K562 (cell line): ENCODE results near the gene SORBS2. TPM values are rescaled to one million over a fixed set of nuclear protein-coding genes. Genes with fewer than 3 reads are reported as not detected.
A peak's percentile ranks its signal among the peaks of the same experiment; 100 is the strongest.

Experiments used
- CXXC5 ChIP-seq: fragments of 250-450 bp; sonication (Bioruptor Pico); IDR thresholded peaks from 2 replicates; pipeline ENCODE4 v1.8.0; 2022; ENCODE audit warnings: inconsistent platforms, mild to moderate bottlenecking, moderate library complexity
- E2F3 ChIP-seq: fragments of 250-450 bp; sonication (Bioruptor Pico); IDR thresholded peaks from 2 replicates; pipeline ENCODE4 v1.4.0; 2020; ENCODE audit warnings: mild to moderate bottlenecking
- GATA2 ChIP-seq: sonication (generic); formaldehyde crosslinking; IDR thresholded peaks from 2 replicates; pipeline ENCODE4 v1.4.0; 2020; ENCODE audit warnings: mild to moderate bottlenecking, missing genetic modification reagents
- HDGF ChIP-seq: fragments of 450-650 bp; IDR thresholded peaks from 2 replicates; pipeline ENCODE4 v1.6.1; 2016
- HNRNPH1 ChIP-seq: fragments of 200-400 bp; formaldehyde crosslinking; optimal IDR thresholded peaks from 2 replicates; pipeline ENCODE3; 2017; ENCODE audit warnings: low read depth, mild to moderate bottlenecking, low read length, moderate library complexity
- HNRNPK ChIP-seq: fragments of 200-400 bp; formaldehyde crosslinking; IDR thresholded peaks from one replicate; pipeline ENCODE4 v1.6.1; 2018; ENCODE audit warnings: mild to moderate bottlenecking, low read depth, low read length; ENCODE audit not compliant: poor library complexity, severe bottlenecking
- HOXB6 ChIP-seq: fragments of 250-450 bp; sonication (Bioruptor Pico); IDR thresholded peaks from 2 replicates; pipeline ENCODE4 v1.5.1; 2022; ENCODE audit warnings: mild to moderate bottlenecking, borderline replicate concordance
- MAX ChIP-seq: sonication (generic); formaldehyde crosslinking; IDR thresholded peaks from 2 replicates; pipeline ENCODE4 v1.9.0; 2022; ENCODE audit warnings: mild to moderate bottlenecking, missing genetic modification reagents
- MCM3 ChIP-seq: fragments of 450-650 bp; IDR thresholded peaks from 2 replicates; pipeline ENCODE4 v1.6.1; 2016
- NCOA2 ChIP-seq, 2 experiments: fragments of 450-650 bp; IDR thresholded peaks; 2 replicates each; pipeline ENCODE4 v1.6.1; 2018; ENCODE audit warnings: mild to moderate bottlenecking in 2 of 2, moderate library complexity in 1 of 2; ENCODE audit not compliant: partially characterized antibody in 2 of 2
- NFRKB ChIP-seq: fragments of 450-650 bp; IDR thresholded peaks from 2 replicates; pipeline ENCODE4 v1.6.1; 2016; ENCODE audit warnings: low read depth
- NONO ChIP-seq, 2 experiments: fragments of 200-400 bp in 1 of 2; fragments of 450-650 bp in 1 of 2; formaldehyde crosslinking in 1 of 2; IDR thresholded peaks; 2 replicates each; pipeline ENCODE4 v1.6.1; 2017; ENCODE audit warnings: low read depth in 2 of 2, mild to moderate bottlenecking in 2 of 2, moderate library complexity in 2 of 2, low read length in 1 of 2
- POLR2B ChIP-seq: fragments of 450-650 bp; IDR thresholded peaks from 2 replicates; pipeline ENCODE4 v1.6.1; 2018; ENCODE audit warnings: low read depth; ENCODE audit not compliant: partially characterized antibody
- POLR3G ChIP-seq: IDR thresholded peaks from 2 replicates; pipeline ENCODE4 v1.6.1; 2011; ENCODE audit not compliant: insufficient read length, insufficient replicate concordance; ENCODE audit errors: extremely low read depth
- RFX7 ChIP-seq: fragments of 250-450 bp; sonication (Bioruptor Pico); IDR thresholded peaks from 2 replicates; pipeline ENCODE4 v1.5.1; 2021; ENCODE audit warnings: mild to moderate bottlenecking
- RUNX1 ChIP-seq: sonication (generic); IDR thresholded peaks from 2 replicates; pipeline ENCODE4 v1.6.1; 2016; ENCODE audit warnings: antibody characterized with exemption, low read depth
- SMAD4 ChIP-seq: fragments of 250-450 bp; sonication (Bioruptor Pico); conservative IDR thresholded peaks from 2 replicates; pipeline ENCODE4 v1.8.0; 2021; ENCODE audit warnings: inconsistent platforms, mild to moderate bottlenecking, moderate library complexity
- THRB ChIP-seq: fragments of 450-650 bp; formaldehyde crosslinking; conservative IDR thresholded peaks from 2 replicates; pipeline ENCODE4 v1.4.0; 2022; ENCODE audit warnings: mild to moderate bottlenecking, missing genetic modification characterization
- ZMIZ1 ChIP-seq, 2 experiments: fragments of 150-350 bp in 1 of 2; IDR thresholded peaks; 2 replicates each; pipeline ENCODE4 v1.6.1; 2012 to 2016; ENCODE audit warnings: low read depth in 2 of 2, low read length in 2 of 2, mild to moderate bottlenecking in 1 of 2, moderate library complexity in 1 of 2
- ZNF589 ChIP-seq: fragments of 200-800 bp; sonication (Bioruptor generic); IDR thresholded peaks from 2 replicates; pipeline ENCODE4 v1.6.1; 2016; ENCODE audit warnings: low read depth, missing genetic modification characterization, missing compliant biosample characterization
- polyA plus RNA-seq, 8 experiments: library from polyadenylated mRNA; depleted of rRNA in 4 of 8; stranded (reverse) in 5 of 8; unstranded in 3 of 8; fragments of >200 nt; fragmentation: Nextera tagmentation in 2 of 8; fragmentation: Illumina TruSeq in 1 of 8; extraction: Ambion mirVana in 2 of 8; extraction: Trizol in 1 of 8; gene quantifications; 2 replicates each; pipeline versions ENCODE4 v1.2.1 to v1.2.3, GENCODE V29; 2011 to 2014; ENCODE audit warnings: inconsistent platforms in 1 of 8, missing spikeins in 1 of 8
- total RNA-seq, 7 experiments: library from RNA; depleted of rRNA in 6 of 7; stranded (reverse); fragments of >200 nt in 6 of 7; fragmentation: Illumina TruSeq in 2 of 7; extraction: Trizol in 2 of 7; gene quantifications; 2 replicates each; pipeline versions ENCODE4 v1.2.1 to v1.2.3, GENCODE V29; 2011 to 2021; ENCODE audit warnings: low replicate concordance in 1 of 7
- TF ChIP-seq, protein P1 (sequence below), 3 experiments: fragments of 200-800 bp in 1 of 3; sonication (Bioruptor generic) in 1 of 3; sonication (generic) in 1 of 3; formaldehyde crosslinking in 1 of 3; IDR thresholded peaks; 2 replicates each; pipeline versions ENCODE4 v1.6.1 to v1.8.0; 2016 to 2022; ENCODE audit warnings: mild to moderate bottlenecking in 2 of 3, missing compliant biosample characterization in 2 of 3, missing genetic modification characterization in 2 of 3, missing genetic modification reagents in 1 of 3
- TF ChIP-seq, protein P2 (sequence below): fragments of 450-650 bp; IDR thresholded peaks from 2 replicates; pipeline ENCODE4 v1.6.1; 2016

SORBS2 gene
- total and polyA plus RNA-seq, 9 of the 15 experiments (the other 6 are each of a cell fraction or from before 2014, with no cell fraction given) = 0.29 TPM; not detected in 8

DNA sequence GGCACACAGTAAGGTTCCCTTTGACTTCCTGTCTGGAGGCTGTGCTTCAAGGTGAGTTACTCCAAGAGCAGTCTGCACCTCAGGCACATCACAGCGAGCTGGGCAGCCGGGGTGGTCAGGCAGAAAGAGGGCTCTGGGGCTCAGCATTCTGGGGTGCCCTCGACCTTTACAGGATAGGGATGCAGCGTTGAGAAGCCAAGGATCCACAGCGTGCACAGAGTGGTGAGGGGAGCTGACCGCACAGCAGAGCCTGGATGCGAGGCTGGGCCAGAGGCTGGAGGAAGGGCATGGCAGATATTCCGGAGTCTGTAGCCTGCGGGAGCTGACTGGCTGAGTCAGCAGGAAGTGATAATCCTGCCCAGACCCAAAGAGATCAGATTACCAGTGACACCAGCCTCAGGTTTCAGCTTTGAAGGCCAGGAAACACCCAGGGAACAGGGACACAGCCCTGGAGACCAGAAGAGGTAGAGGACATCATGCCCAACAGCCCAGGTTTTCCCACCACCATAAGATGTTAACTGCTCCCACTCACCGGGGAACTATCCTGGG is 238.3 kb downstream of the SORBS2 start (continued):
- TF ChIP-seq, protein P1, sequence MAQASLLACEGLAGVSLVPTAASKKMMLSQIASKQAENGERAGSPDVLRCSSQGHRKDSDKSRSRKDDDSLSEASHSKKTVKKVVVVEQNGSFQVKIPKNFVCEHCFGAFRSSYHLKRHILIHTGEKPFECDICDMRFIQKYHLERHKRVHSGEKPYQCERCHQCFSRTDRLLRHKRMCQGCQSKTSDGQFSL (CRISPR knock-in tag; IDR thresholded peaks at IDR 0.05) = no peak
- TF ChIP-seq, protein P1 (tag; IDR thresholded peaks at IDR 0.05) = no peak
- TF ChIP-seq ZNF589 (CRISPR knock-in tag) (no peak), CXXC5 (CRISPR knock-in tag) (0 out of 2 replicates have a peak, but pooled peaks have one; percentile 8), ZMIZ1 (IDR thresholded peaks at IDR 0.05; ENCODE audit: low read depth in 2 of 2, low read length in 2 of 2) (no peak), E2F3 (CRISPR knock-in tag) (no peak), HNRNPH1 (no peak), HNRNPK (no peak), POLR3G (no peak), MAX (no peak), HOXB6 (CRISPR knock-in tag) (no peak), THRB (CRISPR knock-in tag) (no peak), RUNX1 (no peak), RFX7 (CRISPR knock-in tag) (no peak), NCOA2 (IDR thresholded peaks at IDR 0.05; ENCODE audit: partially characterized antibody in 2 of 2) (no peak), NFRKB (no peak), HDGF (no peak), GATA2 (CRISPR knock-in tag) (no peak), POLR2B (no peak), NONO (IDR thresholded peaks at IDR 0.05; ENCODE audit: low read depth in 2 of 2, low read length in 1 of 2) (no peak), MCM3 (no peak), SMAD4 (CRISPR knock-in tag) (peak; percentile 58)
- TF ChIP-seq, protein P2, sequence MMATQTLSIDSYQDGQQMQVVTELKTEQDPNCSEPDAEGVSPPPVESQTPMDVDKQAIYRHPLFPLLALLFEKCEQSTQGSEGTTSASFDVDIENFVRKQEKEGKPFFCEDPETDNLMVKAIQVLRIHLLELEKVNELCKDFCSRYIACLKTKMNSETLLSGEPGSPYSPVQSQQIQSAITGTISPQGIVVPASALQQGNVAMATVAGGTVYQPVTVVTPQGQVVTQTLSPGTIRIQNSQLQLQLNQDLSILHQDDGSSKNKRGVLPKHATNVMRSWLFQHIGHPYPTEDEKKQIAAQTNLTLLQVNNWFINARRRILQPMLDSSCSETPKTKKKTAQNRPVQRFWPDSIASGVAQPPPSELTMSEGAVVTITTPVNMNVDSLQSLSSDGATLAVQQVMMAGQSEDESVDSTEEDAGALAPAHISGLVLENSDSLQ = 0 out of 2 replicates have a peak, but pooled peaks have one; percentile 28
